GM21367 (cell line): Measurements from ENCODE around the gene CLTA.
"Not testable (repeated sequence)": the region's sequence is repeated elsewhere in the genome, so short reads cannot be mapped to it uniquely, and the experiment has no call there.

Experiments used
- ATAC-seq: cut with Tn5 transposase; IDR thresholded peaks from one replicate; pipeline ENCODE4 v1.9.1; 2021; ENCODE audit not compliant: unreplicated experiment

CLTA gene

DNA sequence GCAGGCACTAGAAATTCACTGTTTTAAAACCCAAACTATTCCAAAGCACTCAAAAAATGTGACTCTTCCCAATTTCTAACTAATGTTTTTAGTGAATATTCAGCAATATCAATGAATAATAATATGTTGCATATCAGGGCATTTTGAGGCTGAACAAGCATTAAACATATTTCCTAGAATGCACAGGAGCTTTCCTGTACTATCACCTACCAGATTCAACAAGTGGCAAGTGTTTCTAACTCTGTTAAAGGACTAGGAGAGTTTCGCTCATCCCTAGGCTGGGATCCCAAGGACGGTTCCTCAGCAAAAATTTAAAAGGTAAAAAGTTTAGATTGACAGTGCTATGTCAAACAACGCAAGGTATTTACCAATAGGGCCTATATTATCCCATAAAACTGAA lies 46.5 kb downstream of the CLTA start:
- ATAC-seq = no peak

DNA sequence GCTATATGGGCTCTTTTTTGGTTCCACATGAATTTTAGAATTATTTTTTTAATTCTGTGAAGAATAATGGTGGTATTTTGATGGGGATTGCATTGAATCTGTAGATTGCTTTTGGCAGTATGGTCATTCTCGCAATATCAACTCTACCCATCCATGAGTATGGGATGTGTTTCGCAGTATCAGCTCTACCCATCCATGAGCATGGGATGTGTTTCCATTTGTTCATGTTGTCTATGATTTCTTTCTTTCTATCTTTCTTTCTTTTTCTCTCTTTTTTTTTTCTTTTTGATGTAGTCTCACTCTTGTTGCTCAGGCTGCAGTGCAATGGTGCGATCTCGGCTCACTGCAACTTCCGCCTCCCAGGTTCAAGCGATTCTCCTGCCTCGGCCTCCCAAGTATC lies 48.5 kb downstream of the CLTA start:
- ATAC-seq = not testable (repeated sequence)

DNA sequence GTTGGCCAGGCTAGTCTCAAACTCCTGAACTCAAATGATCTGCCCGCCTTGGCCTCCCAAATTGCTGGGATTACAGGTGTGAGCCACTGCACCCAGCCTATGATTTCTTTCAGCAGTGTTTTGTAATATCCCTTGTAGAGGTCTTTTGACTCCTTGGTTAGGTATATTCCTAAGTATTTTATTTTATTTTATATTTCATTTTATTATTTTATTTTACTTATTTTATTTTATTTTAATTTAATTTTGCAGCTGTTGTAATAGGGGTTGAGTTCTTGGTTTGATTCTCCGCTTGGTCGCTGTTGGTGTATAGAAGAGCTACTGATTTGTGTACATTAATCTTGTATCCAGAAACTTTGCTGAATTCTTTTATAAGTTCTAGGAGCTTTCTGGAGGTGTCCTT lies 49.0 kb downstream of the CLTA start:
- not testable (repeated sequence) for ATAC-seq

DNA sequence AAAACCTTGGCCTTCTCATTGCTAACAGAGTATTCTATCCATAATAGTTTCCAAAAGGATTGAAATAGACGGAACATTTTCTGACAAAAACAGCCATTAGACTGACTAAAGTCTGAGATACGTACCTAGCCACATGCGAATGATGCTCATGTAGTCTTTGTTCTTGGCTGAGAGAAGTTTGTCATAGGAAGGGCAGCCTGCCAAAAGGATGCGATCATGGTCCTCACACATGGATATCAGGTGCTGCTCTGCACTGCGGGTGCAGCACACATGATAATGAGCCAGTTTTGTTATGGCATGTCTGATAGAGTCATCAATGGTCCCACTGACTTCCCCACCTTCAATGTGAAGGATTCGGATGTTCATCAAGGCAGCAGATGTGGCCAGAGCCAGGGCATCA lies 55.2 kb downstream of the CLTA start:
- ATAC-seq = no peak

DNA sequence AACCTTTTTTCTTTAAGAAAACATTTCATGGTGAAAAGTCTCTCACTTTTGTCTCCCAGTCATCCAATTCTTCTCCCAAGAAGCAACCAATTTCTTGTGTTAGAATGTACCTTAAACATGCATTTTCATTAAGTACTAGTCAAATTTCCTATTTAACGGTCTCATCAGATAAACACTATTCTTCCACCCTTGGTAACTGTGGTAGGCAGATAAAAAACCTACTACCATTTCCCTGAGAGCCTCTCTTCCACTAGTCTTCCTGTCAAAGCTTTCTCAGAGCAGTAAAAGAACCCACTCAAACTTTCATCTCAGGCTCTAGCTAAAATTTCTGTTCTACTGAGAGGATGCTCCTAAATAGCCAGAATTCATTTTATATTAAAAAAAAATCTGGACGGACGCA lies 56.6 kb downstream of the CLTA start:
- ATAC-seq = no peak

DNA sequence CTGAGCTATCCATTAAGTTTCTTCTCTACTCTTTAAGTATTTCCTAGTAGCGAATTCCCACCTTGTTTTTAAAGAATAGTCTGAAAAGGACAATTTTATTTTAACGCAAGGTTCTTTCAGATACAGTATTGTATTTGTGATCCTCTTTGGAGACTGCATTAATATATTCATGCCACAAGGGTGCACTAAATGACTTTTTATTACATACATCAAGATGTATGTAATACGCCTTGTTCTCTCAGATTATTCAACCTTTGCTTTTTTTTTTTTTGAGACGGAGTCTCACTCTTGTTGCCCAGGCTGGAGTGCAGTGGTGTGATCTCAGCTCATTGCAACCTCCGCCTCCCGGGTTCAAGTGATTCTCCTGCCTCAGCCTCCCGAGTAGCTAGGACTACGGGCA lies 57.3 kb downstream of the CLTA start:
- ATAC-seq = not testable (repeated sequence)

DNA sequence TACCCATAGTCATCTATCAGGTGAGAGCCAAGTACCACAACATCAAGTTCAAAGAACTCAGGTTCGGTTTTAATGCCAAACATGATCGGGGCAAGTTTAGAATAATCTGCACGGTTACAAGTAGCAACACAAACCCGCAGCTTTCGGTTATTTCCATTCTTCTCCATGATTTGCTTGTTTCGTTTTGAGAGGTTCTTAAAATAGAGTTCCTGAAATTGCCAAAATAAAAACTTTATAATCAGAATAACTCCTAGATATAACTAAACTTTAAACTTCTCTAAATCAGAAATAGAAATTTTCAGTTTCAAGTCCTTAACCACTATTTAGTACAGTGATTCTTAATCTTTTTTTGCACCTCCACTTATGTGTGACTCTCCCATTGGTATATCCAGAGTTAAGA lies 58.5 kb downstream of the CLTA start:
- no peak for ATAC-seq

DNA sequence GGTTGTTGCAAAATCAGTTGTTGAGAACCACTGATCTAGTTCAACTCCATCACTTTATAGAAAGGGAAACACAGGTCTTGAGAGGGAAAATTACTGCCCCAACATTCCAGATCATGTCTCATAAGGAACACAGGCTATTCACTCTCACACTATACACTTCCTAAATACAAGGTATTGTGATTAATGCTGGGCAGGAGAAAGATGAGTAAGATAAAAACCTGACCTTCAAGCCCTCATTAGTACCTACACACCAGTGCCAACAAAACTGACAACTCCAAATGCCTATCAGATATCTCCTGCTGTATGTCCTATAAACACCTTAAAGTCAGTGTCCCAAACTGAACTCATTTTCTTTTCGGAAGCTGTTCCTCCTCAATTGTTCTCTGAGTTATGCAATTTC lies 59.4 kb downstream of the CLTA start:
- ATAC-seq = no peak

DNA sequence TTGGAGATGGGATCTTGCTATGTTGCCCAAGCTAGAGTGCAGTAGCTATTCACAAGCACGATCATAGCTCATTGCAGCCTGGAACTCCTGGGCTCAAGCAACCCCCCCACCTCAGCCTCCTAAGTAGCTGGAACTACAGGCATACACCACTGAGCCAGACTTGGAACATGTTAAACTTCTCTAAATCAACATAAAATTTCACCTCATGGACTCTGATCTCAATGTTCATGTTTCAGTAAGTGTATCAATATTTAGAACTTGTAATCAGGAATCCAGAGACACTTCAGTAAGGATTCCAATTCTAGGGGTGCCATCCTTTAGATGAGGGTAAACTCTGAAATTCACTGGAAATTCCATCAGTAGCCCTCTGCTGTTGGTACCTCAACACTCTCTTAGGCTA lies 60.7 kb downstream of the CLTA start:
- ATAC-seq = no peak

DNA sequence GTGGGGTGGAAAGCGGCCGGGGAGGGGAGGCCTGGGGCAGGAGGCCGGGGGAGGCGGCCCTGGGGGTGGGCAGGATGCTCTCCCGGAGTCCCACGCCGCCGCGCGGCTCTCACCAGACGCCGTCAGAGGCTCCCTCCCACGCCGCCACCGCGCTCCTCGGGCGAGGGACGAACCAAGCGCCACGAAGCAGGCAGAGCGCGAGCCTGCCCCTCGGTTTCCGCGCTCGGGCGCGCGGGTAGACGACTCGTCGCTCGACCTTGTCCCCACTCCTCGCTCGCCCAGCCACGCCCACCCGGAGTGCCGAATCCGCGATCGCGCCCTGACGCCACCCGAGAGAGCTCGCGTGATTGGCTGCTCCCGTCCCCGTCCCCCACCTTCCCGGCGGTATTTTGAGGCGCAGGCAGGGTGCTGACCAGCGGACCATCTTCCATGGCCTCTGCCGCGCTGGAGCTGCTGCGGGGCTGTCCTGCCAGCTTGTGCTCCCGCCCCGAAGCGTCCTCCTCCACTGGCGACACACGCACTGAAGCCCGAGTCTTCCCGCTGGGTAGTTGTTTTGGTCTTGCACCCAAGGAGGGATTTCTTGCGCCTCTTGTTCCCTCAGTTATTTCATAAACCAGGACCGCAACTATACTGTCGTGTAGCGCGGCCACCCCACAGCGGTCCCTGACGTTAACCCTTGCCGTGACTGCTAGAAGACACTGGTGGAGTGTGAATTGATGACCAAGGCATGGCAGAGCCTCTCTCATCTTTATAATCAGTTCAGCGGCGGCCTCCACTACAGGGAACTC lies 67.7 kb downstream of the CLTA start, which contains the start of gene GNE:
TSS of gene GNE (minus strand) at position 241 of the 788 bp plus-strand sequence. CDS start 9,093 bp downstream, outside the sequence.
- ATAC-seq = peak; percentile 78

DNA sequence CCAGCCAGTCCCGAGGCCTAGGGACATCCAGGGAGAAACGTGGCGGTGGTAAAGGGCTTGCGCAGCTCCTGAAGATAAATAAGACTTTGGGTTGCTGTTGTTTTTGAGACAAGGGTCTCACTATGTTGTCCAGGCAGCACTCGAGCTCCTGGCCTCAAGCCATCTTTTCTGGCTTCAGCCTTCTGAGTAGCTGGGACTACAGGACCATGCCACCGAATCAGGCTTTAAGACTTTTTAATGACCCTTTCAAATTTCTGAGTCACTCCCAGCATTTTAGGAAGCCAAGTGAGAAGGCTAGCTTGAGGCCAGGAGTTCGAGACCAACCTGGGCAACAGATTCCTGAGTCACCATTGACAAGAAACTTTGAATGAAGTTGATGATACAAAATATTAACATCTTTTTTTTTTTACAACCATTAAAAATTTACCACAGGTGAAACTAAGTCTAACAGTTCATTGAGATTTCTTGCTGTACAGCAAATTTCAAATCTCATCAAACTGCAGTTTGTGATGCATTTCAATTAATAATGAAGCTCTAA lies 68.3 kb downstream of the CLTA start:
- no peak for ATAC-seq
